ENCODE measurements around the gene LRRK1.

Gene LRRK1

GRCh38 chr15:101058735-101059134 is 139.6 kb downstream of the LRRK1 start:
- no peak for DNase-seq (ENCODE audit: low spot score)

DNA sequence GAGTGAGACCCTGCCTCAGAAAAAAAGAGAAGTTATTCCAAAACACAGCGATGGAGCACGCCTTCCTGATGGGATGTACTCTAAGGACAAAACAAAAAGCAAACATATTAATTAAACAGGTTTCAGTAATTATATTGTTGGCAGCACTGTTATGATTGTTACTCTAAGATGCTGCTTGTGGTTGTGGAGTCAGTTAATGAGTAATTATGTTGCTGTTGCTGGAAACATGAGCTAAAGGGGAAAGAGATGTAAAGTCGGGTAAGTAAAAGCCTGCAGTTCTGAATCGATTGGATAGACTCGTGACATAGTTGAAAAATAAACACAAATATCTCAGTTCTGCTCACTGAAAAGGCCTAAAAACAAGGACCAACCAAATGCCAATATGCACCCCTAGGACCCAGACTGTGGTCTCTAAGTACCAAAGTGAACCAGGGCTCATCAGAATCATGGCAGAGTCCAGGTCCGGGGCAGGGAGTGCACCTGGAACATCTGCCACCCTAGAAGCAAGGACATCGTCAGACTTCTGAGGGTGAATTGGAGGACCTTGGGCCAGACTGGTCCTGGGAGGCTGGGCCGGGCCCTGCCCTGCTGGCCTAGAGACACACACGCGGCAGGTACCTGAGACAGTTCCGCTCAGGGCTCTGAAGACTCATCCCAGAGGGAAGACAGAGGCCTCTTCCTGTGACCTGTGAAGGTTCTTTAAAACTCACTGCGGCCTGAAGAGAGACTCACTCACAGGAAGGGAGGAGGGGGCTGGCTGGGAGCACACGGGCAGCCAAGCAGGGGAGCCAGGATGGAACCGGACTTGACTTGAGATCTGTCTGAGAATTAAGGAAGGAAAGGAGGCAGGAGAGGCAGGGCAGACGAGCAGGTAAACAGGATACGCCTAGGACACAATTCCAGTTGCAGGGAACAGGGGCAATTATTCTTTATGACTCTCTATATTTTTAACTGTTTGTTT is 140.5 kb downstream of the LRRK1 start:
- DNase-seq (ENCODE audit: low spot score), result no peak

DNA sequence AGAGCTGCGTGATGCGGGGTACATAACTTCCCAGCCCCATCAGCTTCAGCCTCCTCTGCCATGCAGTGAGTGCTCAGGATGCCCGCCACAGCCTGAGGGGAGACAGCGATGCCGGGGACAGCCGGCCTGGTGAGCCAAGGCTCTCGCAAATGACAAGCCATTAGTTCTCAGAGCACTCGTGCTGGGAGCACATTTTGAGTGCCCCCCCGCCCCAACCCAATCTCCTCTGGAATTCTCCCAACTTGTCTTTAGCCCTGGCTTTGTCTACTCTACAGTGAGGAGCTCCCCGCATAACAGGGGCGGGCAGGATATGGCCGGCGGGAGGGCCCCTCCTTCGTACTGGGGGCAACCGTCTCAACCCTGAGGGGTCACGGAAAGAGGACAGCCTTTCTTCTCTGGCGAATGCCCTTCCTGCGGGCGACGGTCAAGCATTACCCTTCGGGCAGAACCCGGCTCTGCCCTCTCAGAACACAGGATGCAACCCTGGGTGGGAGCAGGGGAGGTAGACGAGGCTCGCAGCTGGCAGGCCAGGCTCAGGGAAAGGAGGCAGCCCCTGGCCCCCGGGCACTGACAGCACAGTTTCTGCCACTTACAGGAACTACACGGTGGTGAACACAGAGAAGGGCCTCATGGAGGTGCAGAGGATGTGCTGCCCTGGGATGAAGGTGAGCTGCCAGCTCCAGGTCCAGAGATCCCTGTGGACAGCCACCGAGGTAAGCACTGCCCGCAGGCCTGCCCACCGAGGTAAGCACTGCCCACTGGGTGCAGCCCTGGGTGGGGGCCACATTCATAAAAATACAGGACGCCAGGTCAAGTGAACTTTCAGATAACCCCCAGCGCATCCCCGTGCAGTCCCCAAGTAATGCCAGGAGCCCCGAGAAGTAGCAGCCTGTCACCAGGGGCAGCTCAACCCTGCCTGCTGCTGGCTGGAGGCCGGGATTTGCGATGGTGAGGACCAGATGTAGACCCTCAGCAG is 141.7 kb downstream of the LRRK1 start:
- no peak for DNase-seq (ENCODE audit: low spot score)

GRCh38 chr15:101062063-101062462 is 142.9 kb downstream of the LRRK1 start:
- no peak for DNase-seq (ENCODE audit: low spot score)

GRCh38 chr15:101062471-101063171 is 143.5 kb downstream of the LRRK1 start:
- DNase-seq (ENCODE audit: low spot score), result no peak

- DNase-seq (ENCODE audit: low spot score), result no peak
These were observed 144.1 kb downstream of the LRRK1 start for GRCh38 chr15:101063212-101063611.

DNA sequence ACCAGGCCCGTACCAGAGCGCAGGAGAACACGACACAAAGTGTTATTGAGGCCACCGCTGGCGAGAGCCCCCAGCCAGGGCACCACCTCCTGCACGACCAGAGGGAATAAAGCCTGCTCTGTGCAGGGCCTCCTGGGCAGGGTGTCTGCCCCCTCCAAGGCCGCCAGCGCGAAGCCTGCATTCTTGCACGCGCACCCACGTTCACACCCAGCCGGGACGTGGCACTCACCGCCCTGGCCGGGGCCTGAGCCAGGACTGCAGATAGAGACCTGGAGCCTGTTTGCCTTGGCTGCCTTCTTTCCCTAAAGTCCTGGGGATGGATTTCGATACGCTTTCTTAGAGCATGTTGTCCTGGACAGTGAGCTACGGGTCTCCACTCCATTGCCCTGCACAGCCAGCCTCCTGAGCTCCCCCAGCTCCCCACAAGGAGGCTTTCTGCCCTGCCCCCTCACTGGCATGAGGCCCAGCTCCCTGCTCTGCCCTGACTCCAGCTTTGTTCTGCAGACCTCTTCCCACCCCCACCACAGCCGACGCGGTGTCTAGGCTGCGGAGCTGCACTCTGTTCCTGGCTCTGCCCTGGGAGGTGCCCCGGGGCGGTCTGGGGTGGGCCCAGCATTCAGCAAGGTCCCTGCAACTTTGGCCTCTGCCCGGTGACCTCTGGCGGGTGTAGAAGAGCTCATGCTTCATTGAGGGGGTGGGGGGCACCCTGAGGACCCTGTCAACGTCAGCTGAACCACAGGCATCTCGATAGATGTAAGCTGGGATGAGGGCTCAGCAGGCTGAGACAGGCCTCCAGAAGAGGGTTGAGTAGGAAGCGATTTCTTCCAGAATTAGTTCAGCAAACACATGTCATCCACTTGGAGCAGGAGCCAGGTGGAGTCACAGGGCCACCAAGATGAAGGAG is 145.0 kb downstream of the LRRK1 start:
- DNase-seq (ENCODE audit: low spot score), result no peak

GRCh38 chr15:101064795-101065569 is 145.8 kb downstream of the LRRK1 start:
- no peak for DNase-seq (ENCODE audit: low spot score)

- no peak for DNase-seq (ENCODE audit: low spot score)
These were observed 146.5 kb downstream of the LRRK1 start for GRCh38 chr15:101065570-101066221.

- DNase-seq (ENCODE audit: low spot score), result no peak
These were observed 147.6 kb downstream of the LRRK1 start for GRCh38 chr15:101066501-101067408.

- DNase-seq (ENCODE audit: low spot score), result no peak
These were observed 148.7 kb downstream of the LRRK1 start for GRCh38 chr15:101067660-101068522.

GRCh38 chr15:101068523-101068960 is 149.4 kb downstream of the LRRK1 start:
- no peak for DNase-seq (ENCODE audit: low spot score)

GRCh38 chr15:101068961-101069653 is 149.9 kb downstream of the LRRK1 start:
- DNase-seq (ENCODE audit: low spot score), result peak; percentile 67

GRCh38 chr15:101069654-101069973 is 150.5 kb downstream of the LRRK1 start:
- no peak for DNase-seq (ENCODE audit: low spot score)

GRCh38 chr15:101070024-101070423 is 150.9 kb downstream of the LRRK1 start:
- DNase-seq (ENCODE audit: low spot score), result no peak

- peak; percentile 76 for DNase-seq (ENCODE audit: low spot score)
These were observed 151.5 kb downstream of the LRRK1 start for GRCh38 chr15:101070502-101071273.

All from HuH-7 (cell line).